NCI-H748 treated with DMSO at 0.1 percent for 48 hours (cell line): ENCODE results near the gene MBLAC1.

Source experiments
- DNase-seq: peaks from one replicate; lab custom pipeline; 2025; lab: John Stamatoyannopoulos, UW

The MBLAC1 gene

DNA sequence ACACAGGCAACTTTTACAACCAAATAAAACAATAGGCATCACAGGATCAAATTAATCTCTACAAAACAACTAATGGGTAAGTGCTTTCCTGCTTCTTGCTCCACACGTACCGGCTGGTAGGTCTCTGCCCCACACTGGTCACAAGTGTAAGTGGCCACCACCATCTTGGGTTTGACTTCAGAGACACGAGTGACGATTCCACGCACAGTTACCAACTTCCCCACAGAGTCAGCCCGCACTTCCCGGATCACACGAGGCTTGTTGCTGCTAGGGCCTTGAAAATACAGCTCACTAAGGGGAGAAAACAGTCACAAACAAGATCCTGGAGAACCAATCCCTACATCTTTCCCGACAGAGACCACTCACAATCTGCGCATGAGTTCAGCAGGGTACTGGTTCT is 27.9 kb upstream of the MBLAC1 start:
- no peak for DNase-seq

DNA sequence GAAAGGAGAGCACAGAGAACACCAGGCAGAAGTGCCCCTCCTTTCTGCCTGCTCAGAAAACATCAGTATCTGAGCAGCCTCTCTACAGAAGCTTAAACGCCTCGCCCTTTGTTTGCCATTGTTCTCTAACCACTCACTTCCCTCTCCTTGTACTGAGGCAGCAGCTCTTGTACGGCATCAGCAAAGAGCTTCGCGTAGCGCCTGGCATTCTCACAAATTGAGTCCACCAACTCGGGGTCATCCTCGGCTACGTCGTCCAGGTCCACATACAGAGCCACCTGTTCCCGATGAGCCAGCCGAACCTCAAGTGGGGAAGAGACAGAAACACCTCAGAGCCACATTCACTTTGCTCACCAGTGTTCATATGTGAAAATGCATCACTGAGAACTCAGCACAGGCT is 27.3 kb upstream of the MBLAC1 start:
- no peak for DNase-seq

DNA sequence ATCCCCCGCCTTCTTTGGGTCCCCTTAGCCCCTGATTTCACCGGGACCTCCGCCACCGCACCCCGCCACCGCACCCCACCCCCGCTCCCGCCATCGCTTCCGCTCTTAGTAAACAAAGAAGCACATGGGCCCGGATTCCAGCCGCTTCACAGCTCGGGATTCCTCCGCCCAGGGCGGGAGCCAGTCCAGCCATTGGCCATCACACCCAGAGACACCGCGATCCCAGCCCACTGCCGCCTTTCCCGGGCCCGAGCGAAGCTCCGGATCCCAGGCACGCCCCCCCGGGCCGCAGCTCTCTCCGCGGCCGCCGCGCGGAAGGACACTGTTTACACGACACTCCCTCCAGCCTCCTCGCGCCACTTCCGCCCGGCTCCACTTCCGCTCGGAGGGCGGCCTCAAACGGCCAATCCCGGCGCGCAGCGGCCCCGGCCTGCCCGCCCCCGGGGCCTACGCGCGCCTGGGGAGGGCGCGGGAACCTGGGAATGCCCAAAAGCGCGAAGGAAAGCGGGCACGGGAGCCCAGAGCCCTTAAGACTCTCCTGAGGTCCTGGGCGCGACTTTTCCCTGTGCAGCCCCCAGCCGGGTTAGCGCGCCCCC is 26.2 kb upstream of the MBLAC1 start:
- peak; percentile 86 for DNase-seq

DNA sequence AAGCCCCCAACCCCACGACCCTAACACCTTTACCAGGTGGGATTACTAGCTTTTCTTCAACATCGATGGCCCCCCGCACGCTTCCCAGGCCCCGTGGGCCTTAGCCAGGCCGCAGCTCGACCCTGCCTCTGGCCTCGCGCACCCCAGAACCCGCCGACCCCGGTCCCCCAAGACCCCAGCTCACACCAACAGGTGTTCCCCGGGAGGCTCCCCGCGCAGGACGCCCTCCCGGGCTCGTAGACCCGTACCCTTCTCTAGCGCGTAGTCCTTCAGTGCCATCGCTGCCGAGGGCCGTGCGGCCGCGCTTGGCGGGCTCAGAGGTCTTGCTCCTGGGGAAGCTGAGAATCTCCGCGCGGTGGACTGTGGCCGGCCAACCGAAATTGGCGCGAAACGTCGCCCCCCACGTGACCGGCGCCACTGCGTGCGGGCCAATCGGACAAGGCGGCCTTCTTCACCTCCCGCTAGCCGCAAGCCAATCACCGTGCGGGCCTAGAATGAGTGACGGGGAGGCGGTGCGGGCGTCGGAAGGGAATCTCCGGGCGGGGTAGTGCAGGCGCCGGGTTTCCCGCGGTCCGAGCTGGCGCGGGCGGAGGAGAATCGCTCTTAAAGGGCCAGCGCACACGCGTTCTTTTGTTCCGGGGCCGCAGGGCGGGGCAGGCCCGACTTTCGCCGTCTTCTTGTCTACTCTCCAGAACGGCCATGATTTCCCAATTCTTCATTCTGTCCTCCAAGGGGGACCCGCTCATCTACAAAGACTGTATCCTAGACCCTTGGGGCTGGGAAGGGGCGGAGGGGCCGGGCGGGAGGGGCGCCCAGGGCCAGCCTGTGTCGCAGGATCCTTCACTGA is 25.5 kb upstream of the MBLAC1 start, which contains the start of the genes AP4M1 and MCM7:
Gene AP4M1 (plus strand): TSS at position 628 of the 847 bp plus-strand sequence. CDS start 72 bp downstream, at position 700.
Gene MCM7 (minus strand): TSS at position 382 of the 847 bp plus-strand sequence. CDS start 103 bp downstream, at position 279.
- DNase-seq = peak; percentile 97

DNA sequence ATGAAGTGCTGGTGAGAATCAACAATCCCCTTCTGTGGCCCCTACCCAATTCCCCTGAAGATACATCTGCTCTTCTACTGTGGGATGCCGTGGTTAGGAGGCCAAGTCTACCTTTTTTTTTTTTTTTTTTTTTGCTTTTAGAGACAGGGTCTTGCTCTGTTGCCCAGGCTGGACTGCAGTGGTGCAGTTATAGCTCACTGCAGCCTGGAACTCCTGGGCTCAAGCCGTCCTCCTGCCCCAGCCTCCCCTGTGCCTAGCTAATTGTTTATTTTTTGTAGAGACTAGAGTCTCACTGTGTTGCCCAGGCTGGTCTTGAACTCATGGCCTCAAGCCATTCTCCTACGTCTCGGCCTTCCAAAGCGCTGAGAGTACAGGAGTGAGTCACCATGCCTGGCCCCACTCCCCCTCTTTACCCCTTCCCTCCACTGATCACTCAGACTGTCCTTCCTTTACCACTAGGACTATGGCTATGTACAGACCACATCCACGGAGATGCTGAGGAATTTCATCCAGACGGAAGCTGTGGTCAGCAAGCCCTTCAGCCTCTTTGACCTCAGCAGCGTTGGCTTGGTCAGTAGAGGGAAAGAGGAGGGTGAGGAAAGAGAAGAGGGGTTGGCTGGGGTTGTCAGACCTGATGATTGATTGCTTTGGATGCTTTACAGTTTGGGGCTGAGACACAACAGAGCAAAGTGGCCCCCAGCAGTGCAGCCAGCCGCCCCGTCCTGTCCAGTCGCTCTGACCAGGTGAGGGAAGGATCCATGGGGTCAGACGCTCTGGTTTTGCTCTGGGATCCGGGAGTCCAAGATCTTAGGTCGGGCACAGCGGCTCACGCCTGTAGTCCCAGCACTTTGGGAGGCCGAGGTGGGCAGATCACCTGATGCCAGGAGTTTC is 23.6 kb upstream of the MBLAC1 start:
- DNase-seq = no peak

DNA sequence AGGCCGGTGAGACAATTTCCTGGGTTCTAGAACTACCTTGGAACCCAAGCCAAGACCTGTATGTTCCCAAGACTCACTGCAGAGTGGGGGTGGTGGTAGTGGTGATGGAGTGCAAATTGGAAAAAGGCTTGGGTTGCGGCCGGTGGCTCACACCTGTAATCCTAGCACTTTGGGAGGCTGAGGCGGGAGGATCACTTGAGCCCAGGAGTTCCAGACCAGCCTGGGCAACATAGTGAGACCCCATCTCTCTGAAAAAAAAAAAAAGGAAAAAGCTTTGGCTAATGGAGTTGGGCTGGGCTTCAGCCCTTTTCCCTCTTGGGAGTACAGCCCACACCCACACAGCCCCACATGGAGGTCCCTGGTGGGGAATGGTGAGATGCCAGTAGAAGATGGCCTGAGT is 21.2 kb upstream of the MBLAC1 start:
- DNase-seq = no peak

DNA sequence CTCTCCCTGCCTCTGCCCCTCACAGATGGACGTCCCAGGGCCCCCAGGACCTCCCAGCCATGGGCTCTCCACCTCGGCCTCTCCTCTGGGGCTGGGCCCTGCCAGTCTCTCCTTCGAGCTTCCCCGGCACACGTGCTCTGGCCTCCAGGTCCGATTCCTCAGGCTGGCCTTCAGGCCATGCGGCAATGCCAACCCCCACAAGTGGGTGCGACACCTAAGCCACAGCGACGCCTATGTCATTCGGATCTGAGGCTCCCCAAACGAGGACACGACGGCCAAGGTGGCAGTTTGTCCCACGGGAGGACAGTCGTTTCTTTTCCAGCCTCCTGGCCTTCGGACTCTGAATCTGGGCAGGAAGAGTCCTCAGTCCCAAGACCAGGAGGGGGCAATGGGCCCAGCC is 20.1 kb upstream of the MBLAC1 start:
- DNase-seq = no peak

DNA sequence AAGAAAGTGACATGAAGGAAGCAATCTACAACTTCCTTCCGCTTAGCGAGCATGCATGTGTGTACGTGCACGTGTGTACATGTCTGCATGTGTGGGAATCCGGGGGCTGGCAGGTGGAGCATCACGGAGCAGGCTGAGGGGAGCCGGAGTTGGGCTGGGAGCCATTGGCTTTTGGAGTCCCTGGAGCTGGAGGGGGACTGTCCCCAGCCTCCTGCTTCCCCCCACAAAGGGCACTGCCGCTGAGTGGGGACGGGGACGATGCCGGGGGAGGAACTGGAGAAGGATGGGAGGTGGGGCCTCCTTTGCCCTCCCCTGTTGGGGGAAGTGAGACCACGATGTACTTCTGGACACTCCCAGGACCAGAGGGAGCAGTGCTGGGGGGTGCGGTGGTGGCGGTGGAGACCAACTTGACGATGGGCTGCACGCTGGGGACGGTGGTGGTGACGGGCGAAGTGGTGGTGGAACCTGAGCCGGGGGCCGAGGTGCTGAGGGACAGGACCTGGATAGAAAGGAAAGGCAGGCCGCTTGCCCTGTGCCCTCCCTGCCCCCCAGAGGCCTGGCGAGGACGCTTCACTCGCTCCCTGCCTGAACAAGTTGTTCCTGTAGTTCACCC is 19.5 kb upstream of the MBLAC1 start:
- no peak for DNase-seq

DNA sequence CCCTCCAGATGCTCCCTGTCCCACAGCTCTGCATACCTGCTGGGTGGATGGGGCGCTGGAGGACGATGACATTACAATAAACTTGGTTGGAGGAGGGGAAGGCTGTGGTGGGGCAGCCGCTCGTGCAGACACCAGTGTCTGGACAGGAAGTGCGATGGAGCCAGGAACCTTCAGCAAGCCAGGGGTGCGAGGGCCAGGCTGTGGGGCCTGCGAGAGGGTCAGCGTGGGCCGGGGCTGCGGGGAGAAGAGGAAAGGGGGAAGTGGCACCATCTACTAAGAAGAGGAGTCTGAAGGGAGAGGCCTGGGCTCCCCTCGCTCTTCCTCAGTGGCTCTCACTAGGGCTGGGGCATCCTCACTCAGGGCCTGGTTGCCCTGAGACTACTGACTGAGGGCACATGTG is 18.9 kb upstream of the MBLAC1 start:
- no peak for DNase-seq

DNA sequence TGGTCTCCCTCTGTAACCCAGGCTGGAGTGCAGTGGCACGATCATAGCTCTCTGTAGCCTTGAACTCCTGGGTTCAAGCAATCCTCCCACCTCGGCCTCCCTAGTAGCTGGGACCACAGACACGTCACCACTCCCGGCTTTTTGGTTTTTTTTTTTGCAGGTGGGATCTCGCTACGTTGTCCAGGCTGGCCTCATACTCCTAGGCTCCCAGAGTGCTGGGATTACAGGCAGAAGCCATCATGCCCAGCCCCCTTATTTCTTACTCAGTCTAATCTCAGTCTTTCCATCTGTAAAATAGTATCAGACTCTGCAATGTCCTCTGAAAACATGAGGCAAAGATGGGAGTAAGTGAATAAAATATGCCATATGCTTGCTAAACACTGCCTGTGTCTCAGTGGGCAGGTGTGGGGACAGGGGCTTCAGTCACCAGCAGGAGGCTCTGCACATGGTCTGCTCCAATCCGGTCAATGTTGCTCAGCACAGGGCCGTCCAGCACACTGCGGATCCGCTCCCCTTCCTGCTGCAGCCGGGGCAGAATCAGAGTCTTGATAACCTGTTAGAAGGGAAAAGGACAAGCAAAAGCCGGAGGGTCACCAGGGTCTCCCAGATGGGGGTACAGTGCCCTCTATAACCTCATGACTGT is 17.1 kb upstream of the MBLAC1 start:
- no peak for DNase-seq

DNA sequence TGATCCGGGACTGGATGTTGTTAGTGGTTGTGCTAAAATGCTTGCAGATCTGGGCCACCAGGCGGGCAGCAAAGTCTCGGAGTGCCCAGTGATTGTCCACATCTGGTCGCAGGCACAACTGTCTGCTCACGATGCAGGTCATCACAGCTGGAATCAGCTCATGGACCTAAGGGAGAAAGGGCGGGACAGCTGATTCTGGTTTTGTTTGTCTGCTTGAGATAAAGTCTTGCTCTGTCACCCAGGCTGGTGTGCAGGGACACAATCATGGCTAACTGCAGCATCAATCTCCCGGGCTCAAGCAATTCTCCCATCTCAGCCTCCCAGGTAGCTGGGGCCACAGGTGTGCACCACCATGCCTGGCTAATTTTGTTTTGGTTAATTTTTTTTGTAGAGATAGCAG is 15.6 kb upstream of the MBLAC1 start:
- DNase-seq = no peak

DNA sequence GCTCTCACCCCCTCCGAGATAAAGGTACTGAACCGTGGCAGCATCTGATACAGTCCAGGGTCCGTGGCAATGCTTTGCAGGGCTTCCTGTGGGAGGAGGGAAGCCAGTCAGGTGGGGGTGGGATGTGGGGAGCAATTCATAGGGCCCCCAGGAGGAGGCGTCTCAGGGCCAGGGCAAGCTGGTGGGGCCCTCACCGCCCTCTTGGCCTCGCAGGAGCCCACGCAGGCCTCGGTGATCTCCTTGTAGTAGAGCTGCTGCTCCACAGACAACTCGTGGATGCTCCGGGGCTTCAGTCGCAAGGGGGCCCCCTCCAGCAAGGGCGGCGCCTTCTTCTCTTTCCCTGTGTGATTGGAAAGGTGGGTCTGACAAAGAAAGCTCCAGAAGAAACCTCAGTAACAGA is 14.9 kb upstream of the MBLAC1 start:
- DNase-seq = no peak

DNA sequence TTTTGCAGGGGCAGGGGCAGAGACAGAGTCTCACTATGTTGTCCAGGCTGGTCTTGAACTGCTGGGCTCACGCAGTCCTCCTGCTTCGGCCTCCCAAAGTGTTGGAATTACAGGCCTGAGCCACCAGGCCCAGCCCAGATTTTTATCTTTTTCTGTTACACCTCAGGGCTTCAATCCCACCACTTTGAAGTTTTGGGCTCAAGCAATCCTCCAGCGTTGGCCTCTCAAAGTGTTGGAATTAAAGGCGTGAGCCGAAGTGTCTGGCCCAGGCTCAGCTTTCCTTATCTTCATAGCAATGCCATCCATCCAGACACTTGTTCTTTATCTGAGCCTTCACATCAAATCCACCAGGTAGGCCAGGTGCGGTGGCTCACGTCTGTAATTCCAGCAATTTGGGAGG is 11.7 kb upstream of the MBLAC1 start:
- no peak for DNase-seq

DNA sequence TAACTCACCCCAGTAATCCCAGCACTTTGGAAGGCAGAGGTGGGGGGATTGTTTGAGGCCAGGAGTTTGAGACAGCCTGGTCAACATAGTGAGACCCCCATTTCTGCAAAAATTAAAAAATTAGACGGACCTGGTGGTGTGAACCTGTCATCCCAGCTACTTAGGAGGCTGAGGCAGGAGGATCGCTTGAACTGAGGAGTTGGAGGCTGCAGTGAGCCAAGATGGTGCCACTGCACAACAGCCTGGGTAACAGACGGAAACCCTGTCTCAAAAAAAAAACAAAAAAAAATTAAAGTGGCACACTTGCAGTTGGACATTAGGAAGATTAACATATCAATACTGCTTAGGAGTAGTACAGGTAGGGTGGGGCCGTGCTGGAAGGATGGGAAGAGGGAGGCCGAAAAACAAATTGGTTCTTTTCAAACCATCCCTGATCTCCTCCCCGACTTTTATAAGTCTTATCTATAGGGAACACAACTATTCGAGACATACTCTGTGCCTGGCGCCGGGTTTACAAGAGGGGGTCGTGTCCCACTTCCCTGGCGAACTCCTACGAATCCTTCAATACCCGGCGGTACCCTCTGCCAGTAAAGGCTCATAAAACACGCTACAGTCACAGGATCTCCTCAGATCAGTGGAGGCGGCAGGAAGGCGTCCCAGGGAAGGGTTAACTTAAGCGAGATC is 8.2 kb upstream of the MBLAC1 start:
- DNase-seq = no peak

DNA sequence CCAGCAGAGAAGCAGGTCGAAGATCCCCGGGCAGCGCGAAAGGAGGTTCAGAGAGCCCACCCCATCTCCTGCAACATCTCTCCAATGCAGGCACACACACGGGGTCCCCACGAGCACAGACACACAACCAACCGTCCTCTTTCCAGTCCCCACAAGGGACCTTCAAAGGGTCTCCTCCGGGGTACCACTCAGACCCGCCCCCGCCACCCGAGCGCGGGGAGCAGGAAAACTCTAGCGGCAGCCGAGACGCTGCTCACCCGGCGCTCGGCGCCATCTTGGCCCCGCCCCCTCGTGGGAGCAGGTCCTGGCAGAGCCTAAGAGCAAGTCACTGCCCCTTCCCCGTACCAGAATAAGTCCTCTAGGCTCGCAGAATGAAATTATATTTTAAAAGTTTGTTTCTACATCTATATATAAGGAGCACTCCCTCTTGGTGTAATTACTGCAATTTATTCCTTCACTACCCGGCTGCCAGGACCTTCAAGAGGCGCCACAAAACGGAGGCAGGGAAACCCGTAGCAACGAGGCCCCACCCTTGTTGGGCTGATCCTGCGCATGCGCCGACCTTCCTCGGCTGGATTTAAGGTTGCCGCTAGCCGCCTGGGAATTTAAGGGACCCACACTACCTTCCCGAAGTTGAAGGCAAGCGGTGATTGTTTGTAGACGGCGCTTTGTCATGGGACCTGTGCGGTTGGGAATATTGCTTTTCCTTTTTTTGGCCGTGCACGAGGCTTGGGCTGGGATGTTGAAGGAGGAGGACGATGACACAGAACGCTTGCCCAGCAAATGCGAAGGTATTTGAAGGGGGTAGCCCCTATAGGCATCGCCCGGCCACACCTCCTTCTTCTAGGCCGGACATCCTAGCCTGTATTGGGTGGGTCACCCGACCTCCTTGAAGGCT is 7.4 kb upstream of the MBLAC1 start, which contains the start of the genes CNPY4 and TAF6:
Gene CNPY4 (plus strand): TSS at position 563 of the 898 bp plus-strand sequence. CDS start 111 bp downstream, at position 674.
Gene TAF6 (minus strand): TSS at position 287 of the 898 bp plus-strand sequence. CDS start 5,149 bp downstream, outside the sequence.
- DNase-seq = peak; percentile 91

DNA sequence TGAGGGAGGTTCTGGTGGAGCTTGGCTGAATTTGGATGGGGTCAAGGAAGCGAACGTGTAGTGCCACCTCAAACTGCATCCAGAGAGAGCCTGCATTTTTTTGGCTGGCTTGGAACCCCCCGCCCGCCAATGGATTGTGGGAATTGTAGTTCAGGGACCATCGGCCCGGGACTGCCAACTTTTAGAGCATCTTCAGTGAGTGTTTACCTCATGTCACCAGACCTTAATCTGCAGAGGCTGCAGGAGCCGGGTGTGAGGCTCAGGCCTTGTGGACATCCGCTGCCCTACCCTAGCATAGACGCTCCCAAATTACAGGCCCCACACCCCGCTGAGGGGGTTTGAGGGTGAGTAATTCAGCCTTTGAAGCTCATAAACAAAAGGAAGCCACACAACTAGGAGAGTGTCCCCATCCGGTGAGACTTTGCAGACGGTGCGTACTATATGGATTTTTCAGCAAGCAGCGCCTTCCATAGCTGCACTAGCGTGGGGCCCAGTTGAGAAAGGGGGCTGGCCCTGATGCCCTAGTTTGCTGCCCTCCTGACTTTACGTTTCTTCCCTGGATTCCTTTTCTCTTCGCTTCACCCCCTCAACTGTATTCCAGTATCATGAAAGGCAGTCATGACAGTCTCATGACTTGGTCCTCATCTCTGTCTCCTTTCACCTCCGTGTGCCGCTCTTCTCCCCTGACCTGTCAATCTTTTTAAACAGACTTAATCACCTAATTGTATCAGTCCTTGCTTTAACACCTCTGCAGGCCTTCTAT is 6.6 kb upstream of the MBLAC1 start:
- peak; percentile 23 for DNase-seq

DNA sequence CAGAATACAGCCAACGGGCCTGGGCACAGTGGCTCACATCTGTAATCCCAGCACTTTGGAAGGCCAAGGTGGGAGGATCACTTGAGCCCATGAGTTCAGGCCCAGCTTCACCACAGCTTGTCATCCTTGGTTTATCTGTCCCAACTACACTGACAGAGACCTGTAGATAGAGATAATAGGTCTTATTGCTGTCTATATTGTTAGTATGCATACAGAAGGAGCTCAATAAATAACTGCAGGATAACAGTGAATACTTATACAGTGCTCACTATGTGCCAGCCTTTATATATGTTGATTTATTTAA is 6.1 kb upstream of the MBLAC1 start:
- no peak for DNase-seq

DNA sequence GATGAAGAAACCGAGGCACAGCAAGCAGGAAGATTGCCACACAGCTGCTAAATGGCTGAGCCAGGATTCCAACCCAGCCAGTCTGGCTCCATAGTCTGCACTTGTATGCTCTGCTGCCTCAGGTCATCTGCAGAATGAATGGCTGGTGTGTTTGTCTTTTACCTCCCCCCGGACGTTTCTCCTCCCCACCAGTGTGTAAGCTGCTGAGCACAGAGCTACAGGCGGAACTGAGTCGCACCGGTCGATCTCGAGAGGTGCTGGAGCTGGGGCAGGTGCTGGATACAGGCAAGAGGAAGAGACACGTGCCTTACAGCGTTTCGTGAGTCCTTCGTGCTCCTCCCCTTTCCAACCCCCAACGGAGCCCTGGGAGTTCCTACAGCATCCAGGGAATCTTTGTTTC is 4.7 kb upstream of the MBLAC1 start:
- DNase-seq = no peak

DNA sequence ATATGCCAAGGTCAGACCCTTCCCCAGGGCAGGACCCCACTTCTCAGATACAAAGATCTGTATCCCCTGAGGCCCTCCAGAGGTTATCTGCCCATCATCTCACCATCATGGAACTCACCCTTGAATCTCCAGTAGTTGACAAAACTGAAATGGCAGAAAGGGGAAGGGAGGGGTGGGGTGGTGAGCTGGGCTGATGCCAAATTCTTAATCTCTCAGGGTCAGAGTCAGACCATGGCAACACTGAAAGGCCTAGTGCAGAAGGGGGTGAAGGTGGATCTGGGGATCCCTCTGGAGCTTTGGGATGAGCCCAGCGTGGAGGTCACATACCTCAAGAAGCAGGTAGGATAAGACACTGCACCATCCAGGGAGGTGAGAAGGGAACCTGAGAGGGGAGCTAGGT is 4.2 kb upstream of the MBLAC1 start:
- DNase-seq = no peak
